LNCaP clone FGC (cell line): ENCODE results near the gene ANKRD16.
"Not testable (repeated sequence)": the region's sequence is repeated elsewhere in the genome, so short reads cannot be mapped to it uniquely, and the experiment has no call there.

Experiments
- DNase-seq: peaks from one replicate; pipeline ENCODE4 v3.0.0-alpha.2; 2011; ENCODE audit warnings: low read depth
- H3K4me3 ChIP-seq: 2 replicates; pipeline ENCODE4 v1.5.1; 2011; ENCODE audit warnings: mild to moderate bottlenecking, low read depth, low read length, control low read depth
- TF ChIP-seq, protein P1 (sequence below): IDR thresholded peaks from 2 replicates; pipeline ENCODE4 v1.5.1; 2012; ENCODE audit warnings: mild to moderate bottlenecking; ENCODE audit not compliant: control insufficient read depth, insufficient read depth; ENCODE audit errors: extremely low read depth

ANKRD16 gene

DNA sequence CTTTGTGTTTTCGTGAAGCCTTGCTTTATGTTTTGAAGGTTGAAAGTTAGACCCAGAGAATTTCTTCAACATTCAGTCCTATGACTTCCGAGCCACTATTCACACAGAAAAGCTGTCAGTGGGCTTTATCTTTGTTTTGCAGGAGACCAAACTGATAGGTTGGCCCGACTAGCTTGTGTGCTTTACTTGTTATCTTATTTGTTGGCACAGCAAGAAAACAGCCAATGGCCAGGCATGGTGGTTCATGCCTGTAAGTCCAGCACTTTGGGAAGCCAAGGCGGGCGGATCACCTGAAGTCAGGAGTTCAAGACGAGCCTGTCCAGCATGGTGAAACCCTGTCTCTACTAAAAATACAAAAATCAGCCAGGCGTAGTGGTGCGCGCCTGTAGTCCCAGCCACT lies 60.4 kb downstream of the ANKRD16 start:
- no peak overlapping the region for H3K4me3 ChIP-seq
- TF ChIP-seq, protein P1, sequence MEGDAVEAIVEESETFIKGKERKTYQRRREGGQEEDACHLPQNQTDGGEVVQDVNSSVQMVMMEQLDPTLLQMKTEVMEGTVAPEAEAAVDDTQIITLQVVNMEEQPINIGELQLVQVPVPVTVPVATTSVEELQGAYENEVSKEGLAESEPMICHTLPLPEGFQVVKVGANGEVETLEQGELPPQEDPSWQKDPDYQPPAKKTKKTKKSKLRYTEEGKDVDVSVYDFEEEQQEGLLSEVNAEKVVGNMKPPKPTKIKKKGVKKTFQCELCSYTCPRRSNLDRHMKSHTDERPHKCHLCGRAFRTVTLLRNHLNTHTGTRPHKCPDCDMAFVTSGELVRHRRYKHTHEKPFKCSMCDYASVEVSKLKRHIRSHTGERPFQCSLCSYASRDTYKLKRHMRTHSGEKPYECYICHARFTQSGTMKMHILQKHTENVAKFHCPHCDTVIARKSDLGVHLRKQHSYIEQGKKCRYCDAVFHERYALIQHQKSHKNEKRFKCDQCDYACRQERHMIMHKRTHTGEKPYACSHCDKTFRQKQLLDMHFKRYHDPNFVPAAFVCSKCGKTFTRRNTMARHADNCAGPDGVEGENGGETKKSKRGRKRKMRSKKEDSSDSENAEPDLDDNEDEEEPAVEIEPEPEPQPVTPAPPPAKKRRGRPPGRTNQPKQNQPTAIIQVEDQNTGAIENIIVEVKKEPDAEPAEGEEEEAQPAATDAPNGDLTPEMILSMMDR, result no peak
- DNase-seq, result no peak

DNA sequence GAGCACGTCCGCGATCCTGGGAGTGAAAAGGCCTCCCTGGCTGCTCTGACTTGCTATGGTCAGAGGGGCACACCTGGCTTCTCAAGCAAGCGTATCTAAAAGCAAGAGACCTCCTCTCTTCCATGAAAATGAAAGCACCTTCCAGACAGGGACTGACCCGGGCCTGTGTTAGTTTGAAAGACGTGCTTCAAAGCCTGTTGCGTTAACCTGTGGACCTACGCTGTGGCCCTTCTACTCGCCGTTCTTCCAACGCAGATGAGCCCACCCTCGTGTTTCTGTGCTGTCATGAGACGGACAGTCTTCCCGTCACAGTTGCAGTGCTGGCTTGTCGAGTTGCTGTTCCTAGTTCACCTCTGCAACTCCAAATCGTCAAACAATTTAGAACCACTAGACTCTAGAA lies 61.0 kb downstream of the ANKRD16 start:
- no peak for DNase-seq
- TF ChIP-seq, protein P1, result no peak
- H3K4me3 ChIP-seq, result no peak overlapping the region

DNA sequence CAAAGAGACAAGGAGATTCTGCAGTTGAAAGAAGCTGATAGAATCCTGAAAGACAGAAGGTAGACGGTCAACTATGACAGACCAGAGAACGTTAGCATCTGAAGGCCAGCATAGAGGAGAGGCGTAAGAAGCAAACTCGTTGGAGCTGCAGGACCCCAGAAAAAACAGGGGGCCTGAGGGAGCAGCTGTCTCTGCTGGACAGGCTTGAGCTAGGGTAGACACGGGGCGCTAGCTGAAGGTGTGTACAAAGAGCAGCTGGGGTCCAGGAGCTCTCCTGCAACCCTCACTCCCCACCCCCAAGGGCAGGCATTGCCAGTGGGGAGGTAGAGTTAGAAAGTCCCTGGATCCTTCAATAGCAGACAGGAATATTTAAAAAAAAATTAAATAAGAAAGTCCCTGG lies 61.9 kb downstream of the ANKRD16 start:
- no peak overlapping the region for H3K4me3 ChIP-seq
- TF ChIP-seq, protein P1, result no peak
- DNase-seq, result no peak

DNA sequence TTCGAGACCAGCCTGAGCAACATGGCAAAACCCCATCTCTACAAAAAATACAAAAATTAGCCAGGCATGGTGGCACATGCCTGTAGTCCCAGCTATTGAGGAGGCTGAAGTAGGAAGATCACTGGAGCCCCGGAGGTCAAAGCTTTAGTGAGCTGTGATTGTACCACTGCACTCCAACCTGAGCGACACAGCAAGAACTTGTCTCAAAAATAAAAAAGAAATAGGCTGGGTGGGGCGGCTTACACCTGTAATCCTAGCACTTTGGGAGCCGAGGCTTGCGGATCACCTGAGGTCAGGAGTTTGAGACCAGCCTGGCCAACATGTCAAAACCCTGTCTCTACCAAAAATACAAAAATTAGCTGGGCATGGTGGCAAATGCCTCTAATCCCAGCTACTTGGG lies 63.2 kb downstream of the ANKRD16 start:
- not testable (repeated sequence) for H3K4me3 ChIP-seq, DNase-seq

DNA sequence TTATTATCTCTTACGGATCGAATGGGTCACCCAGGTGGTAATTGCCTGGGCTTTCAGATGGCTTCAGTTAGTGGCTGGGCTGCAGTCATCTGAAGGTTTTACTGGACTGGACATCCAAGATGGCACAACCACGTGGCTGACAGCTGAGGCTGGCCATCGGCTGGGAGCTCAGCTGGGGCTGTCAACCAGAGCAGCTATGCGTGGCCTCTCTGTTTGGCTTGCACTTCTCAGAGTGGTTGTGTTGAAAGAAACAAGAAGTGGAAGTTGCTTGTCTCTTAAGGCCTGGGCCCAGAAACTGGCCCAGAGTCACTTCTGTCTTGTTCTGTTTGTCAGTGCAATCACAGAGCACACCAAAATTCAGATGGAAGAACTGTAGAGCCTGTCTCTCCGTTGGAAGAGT lies 70.8 kb downstream of the ANKRD16 start:
- DNase-seq, result no peak
- TF ChIP-seq, protein P1, result no peak
- H3K4me3 ChIP-seq, result no peak overlapping the region

DNA sequence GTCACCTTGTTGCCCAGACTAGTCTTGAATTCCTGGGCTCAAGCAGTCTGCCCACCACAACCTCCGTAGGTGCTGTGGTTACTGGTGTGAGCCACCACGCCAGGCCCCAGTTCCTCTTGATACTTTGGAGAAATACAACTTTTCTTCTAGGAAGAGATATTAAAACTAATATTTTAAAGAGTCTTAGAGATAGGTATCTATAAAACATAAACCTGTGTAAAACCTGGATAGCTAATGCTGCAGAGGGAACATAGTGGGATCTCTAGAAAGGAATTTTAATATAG lies 71.7 kb downstream of the ANKRD16 start:
- DNase-seq, result no peak
- TF ChIP-seq, protein P1, result no peak
- H3K4me3 ChIP-seq, result no peak overlapping the region

DNA sequence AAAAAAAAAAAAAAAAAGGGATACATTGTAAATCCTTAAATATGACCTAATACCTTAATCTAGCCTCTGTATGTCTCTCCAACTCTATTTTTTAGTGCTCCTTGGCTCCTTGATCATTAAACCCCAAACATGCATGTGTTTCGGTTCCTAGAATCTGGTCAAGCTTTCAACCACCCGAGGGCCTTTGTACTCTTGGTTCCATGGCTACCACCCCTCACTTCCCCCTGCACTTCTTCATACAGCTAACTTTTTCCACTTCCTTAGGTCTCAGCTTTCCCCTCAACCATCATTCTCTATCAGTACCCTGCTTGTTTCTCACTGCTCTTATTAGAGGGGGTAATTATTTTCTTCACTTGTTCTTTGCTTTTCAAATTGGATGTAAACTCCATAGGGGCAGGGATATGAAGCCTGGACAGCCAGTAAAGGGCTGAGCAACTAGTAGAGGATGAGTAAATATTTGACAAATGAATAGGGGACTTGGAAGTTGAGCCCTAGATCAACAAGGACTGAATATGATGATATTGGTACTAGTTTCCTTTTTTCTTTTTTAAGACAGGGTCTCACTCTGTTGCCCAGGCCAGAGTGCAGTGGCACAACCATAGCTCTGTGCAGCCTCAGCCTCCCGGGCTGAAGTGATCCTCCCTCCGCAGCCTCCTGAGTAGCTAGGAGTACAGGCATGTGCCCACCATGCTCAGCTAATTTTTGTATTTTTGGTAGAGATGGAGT lies 72.2 kb downstream of the ANKRD16 start:
- TF ChIP-seq, protein P1, result no peak
- DNase-seq, result no peak
- H3K4me3 ChIP-seq, result no peak overlapping the region

DNA sequence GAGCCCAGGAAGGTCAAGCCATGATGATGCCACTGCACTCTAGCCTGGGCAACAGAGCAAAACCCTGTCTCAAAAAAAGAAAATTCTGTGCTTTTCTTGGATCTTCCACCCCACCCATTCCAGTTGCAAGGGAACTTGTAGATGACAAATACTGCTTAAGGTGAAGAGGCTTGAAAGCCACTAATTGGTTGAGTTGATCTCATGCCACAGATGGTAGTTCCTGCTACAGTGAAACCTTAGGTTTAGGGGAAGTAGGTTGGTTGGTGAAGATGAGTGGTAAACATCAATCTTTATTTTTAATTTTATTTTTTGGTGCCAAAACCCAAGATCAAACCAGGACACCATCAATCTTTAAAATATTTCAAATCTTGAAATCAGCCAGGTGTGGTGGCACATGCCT lies 73.5 kb downstream of the ANKRD16 start:
- DNase-seq, result no peak
- H3K4me3 ChIP-seq, result no peak overlapping the region
- TF ChIP-seq, protein P1, result no peak
